Keratinocyte (primary cell): Measurements from ENCODE around the gene TBL1XR1. TPM values are rescaled to one million over a fixed set of nuclear protein-coding genes. Genes with fewer than 3 reads are reported as not detected.

ENCODE experiments used
- DNase-seq: peaks from one replicate; pipeline ENCODE4 v3.0.0-alpha.2; 2011; ENCODE audit warnings: low read depth, missing footprints, low spot score
- FAIRE-seq: peaks from 2 replicates; lab custom pipeline; 2011; peaks lifted over from hg19 to GRCh38; lab: Jason Lieb, UNC
- H2AFZ ChIP-seq: 2 replicates; pipeline ENCODE4 v1.6.0; 2012; ENCODE audit warnings: low read length, control low read depth, inconsistent platforms; ENCODE audit not compliant: control insufficient read depth
- H3K27ac ChIP-seq: 2 replicates; pipeline ENCODE4 v1.5.1; 2011; ENCODE audit warnings: low read length; ENCODE audit not compliant: control insufficient read depth, insufficient read depth
- H3K27me3 ChIP-seq: 3 replicates; pipeline ENCODE4 v1.6.0; 2011; ENCODE audit warnings: low read length; ENCODE audit not compliant: control insufficient read depth, insufficient read depth; ENCODE audit errors: extremely low read depth
- H3K36me3 ChIP-seq, 2 experiments: 2 replicates in 1 of 2; 3 replicates in 1 of 2; pipeline ENCODE4 v1.5.1; 2011; ENCODE audit warnings: low read length in 2 of 2, mild to moderate bottlenecking in 1 of 2; ENCODE audit not compliant: control insufficient read depth in 2 of 2, insufficient read depth in 2 of 2; ENCODE audit errors: extremely low read depth in 1 of 2
- H3K4me1 ChIP-seq: 3 replicates; pipeline ENCODE4 v1.5.1; 2011; ENCODE audit warnings: low read length; ENCODE audit not compliant: control insufficient read depth, insufficient read depth; ENCODE audit errors: extremely low read depth
- H3K4me2 ChIP-seq: 3 replicates; pipeline ENCODE4 v1.6.0; 2011; ENCODE audit warnings: low read depth, low read length; ENCODE audit not compliant: control insufficient read depth, insufficient read depth; ENCODE audit errors: extremely low read depth
- H3K4me3 ChIP-seq, 3 experiments: fragments of 200-600 bp in 1 of 3; sonication (generic) in 1 of 3; 2 replicates in 2 of 3; 3 replicates in 1 of 3; pipeline ENCODE4 v1.5.1; 2011 to 2016; ENCODE audit warnings: low read length in 3 of 3, mild to moderate bottlenecking in 3 of 3, control low read depth in 2 of 3, inconsistent platforms in 1 of 3, low read depth in 1 of 3, mixed read lengths in 1 of 3, mixed run types in 1 of 3, moderate library complexity in 1 of 3; ENCODE audit not compliant: control insufficient read depth in 2 of 3, insufficient read depth in 2 of 3; ENCODE audit errors: extremely low read depth in 1 of 3
- H3K79me2 ChIP-seq: 2 replicates; pipeline ENCODE4 v1.6.0; 2012; ENCODE audit warnings: low read length; ENCODE audit not compliant: control insufficient read depth, insufficient read depth
- H3K9ac ChIP-seq: 3 replicates; pipeline ENCODE4 v1.6.0; 2011; ENCODE audit warnings: low read length; ENCODE audit not compliant: control insufficient read depth, insufficient read depth; ENCODE audit errors: extremely low read depth
- H3K9me1 ChIP-seq: 3 replicates; pipeline ENCODE4 v1.6.0; 2011; ENCODE audit warnings: low read length; ENCODE audit not compliant: control insufficient read depth, insufficient read depth; ENCODE audit errors: extremely low read depth
- H3K9me3 ChIP-seq: 2 replicates; pipeline ENCODE4 v1.5.1; 2012; ENCODE audit warnings: low read depth, low read length; ENCODE audit not compliant: control insufficient read depth
- H4K20me1 ChIP-seq: 3 replicates; pipeline ENCODE4 v1.6.0; 2011; ENCODE audit warnings: low read length; ENCODE audit not compliant: control insufficient read depth, insufficient read depth; ENCODE audit errors: extremely low read depth
- EZH2 ChIP-seq: IDR thresholded peaks from one replicate; pipeline ENCODE4 v1.6.1; 2012; ENCODE audit warnings: inconsistent platforms, mild to moderate bottlenecking, low read length, moderate library complexity
- dilution Hi-C: fragments of 300-500 bp; cut with MboI; formaldehyde crosslinking; loops from one replicate; pipeline ENCODE4 v1.7.0; 2020; ENCODE audit warnings: low sequenced_read_pairs; ENCODE audit not compliant: extremely low pct_ligation_motif_present
- polyA plus RNA-seq, 5 experiments: library from polyadenylated mRNA; depleted of rRNA in 3 of 5; stranded (reverse) in 3 of 5; stranded (forward) in 1 of 5; unstranded in 1 of 5; fragments of >200 nt; gene quantifications; 1 replicate in 1 of 5; 2 replicates in 3 of 5; 3 replicates in 1 of 5; pipeline versions ENCODE4 v1.2.1 to v1.2.3, GENCODE V29; 2011 to 2012; ENCODE audit warnings: missing spikeins in 2 of 5, low read depth in 1 of 5, low replicate concordance in 1 of 5
- TF ChIP-seq, protein P1 (sequence below), 3 experiments: IDR thresholded peaks in 1 of 3; conservative IDR thresholded peaks in 1 of 3; optimal IDR thresholded peaks in 1 of 3; 2 replicates in 2 of 3; 3 replicates in 1 of 3; pipeline versions ENCODE3 to v1.5.1; 2011; ENCODE audit warnings: low read length in 3 of 3, mild to moderate bottlenecking in 3 of 3, moderate library complexity in 2 of 3, control low read depth in 1 of 3, inconsistent platforms in 1 of 3; ENCODE audit not compliant: insufficient read depth in 2 of 3; ENCODE audit errors: extremely low read depth in 1 of 3

Gene TBL1XR1
- polyA plus RNA-seq, 1 donor (not counting 4 experiments of a cell fraction or from before 2014, with no cell fraction given) = 169 TPM

- H3K9me1 ChIP-seq = no peaks in the 10 kb centered on the region
- DNase-seq (no peak), FAIRE-seq (peak; percentile 52)
- H3K36me3 ChIP-seq = no peaks in the 10 kb centered on the region
- H3K4me1 ChIP-seq = peaks cover 9% of the 10 kb centered on the region
- TF ChIP-seq EZH2 = no peak
- TF ChIP-seq, protein P1, sequence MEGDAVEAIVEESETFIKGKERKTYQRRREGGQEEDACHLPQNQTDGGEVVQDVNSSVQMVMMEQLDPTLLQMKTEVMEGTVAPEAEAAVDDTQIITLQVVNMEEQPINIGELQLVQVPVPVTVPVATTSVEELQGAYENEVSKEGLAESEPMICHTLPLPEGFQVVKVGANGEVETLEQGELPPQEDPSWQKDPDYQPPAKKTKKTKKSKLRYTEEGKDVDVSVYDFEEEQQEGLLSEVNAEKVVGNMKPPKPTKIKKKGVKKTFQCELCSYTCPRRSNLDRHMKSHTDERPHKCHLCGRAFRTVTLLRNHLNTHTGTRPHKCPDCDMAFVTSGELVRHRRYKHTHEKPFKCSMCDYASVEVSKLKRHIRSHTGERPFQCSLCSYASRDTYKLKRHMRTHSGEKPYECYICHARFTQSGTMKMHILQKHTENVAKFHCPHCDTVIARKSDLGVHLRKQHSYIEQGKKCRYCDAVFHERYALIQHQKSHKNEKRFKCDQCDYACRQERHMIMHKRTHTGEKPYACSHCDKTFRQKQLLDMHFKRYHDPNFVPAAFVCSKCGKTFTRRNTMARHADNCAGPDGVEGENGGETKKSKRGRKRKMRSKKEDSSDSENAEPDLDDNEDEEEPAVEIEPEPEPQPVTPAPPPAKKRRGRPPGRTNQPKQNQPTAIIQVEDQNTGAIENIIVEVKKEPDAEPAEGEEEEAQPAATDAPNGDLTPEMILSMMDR (optimal IDR thresholded peaks at IDR 0.05 in 1 of 3, IDR thresholded peaks at IDR 0.05 in 1 of 3, conservative IDR thresholded peaks at IDR 0.05 in 1 of 3; ENCODE audit: extremely low read depth in 1 of 3, insufficient read depth in 2 of 3, low read length in 3 of 3) = no peak
- H3K79me2 ChIP-seq = no peaks in the 10 kb centered on the region
- H3K9me3 ChIP-seq = no peaks in the 10 kb centered on the region
- H3K9ac ChIP-seq = no peak overlapping the region
- dilution Hi-C loops = no loop called here
- H3K4me3 ChIP-seq = no peak overlapping the region
- no peaks in the 10 kb centered on the region for H3K27me3 ChIP-seq
- no peak overlapping the region for H3K27ac ChIP-seq
- no peaks in the 10 kb centered on the region for H4K20me1 ChIP-seq
- peak overlapping the region; percentile 17 for H3K4me2 ChIP-seq
- peak overlapping the region; percentile 32 for H2AFZ ChIP-seq
Observed at GRCh38 chr3:177237206-177237605, 39.9 kb upstream of the TBL1XR1 start.

DNA sequence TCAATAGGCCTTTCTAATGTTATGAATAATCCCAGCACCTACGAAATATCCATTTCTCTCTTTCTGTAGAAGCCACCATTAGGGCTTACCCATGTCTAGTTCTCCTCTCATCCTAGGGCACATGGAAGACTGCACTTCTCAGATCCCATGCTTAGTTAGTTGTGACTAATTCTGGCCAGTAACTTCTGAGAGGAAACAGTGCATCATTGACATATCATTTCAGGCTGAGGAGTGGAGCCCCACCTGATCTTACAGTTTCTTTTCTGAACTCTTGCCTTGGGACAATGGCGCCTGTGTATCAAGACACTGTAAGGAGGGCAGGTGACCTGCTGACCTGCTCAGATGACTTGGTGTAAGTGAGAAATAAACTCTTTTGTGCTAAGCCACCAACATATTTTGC is 39.4 kb upstream of the TBL1XR1 start:
- H3K9me1 ChIP-seq = no peaks in the 10 kb centered on the region
- no peak overlapping the region for H3K27ac ChIP-seq
- H3K9me3 ChIP-seq = no peaks in the 10 kb centered on the region
- no peak overlapping the region for H3K9ac ChIP-seq
- DNase-seq (no peak), FAIRE-seq (peak; percentile 61)
- peak overlapping the region; percentile 1 for H2AFZ ChIP-seq
- H3K36me3 ChIP-seq = no peaks in the 10 kb centered on the region
- H3K4me2 ChIP-seq = no peak overlapping the region
- H3K27me3 ChIP-seq = no peaks in the 10 kb centered on the region
- dilution Hi-C loops = no loop called here
- H4K20me1 ChIP-seq = no peaks in the 10 kb centered on the region
- TF ChIP-seq, protein P1 (optimal IDR thresholded peaks at IDR 0.05 in 1 of 3, IDR thresholded peaks at IDR 0.05 in 1 of 3, conservative IDR thresholded peaks at IDR 0.05 in 1 of 3; ENCODE audit: extremely low read depth in 1 of 3, insufficient read depth in 2 of 3, low read length in 3 of 3) = no peak
- no peak for TF ChIP-seq EZH2
- peaks cover 9% of the 10 kb centered on the region for H3K4me1 ChIP-seq
- H3K4me3 ChIP-seq = no peak overlapping the region
- H3K79me2 ChIP-seq = no peaks in the 10 kb centered on the region
